SJCRH30 (cell line): ENCODE data around the gene ST6GAL2. TPM values are rescaled to one million over a fixed set of nuclear protein-coding genes. Genes with fewer than 3 reads are reported as not detected.

Source experiments
- DNase-seq, 2 experiments: peaks; one replicate each; pipeline ENCODE4 v3.0.0-alpha.2; 2015 to 2020
- H3K27ac ChIP-seq: fragments of 250-450 bp; sonication (Bioruptor Pico); 2 replicates; pipeline ENCODE4 v1.5.1; 2020; ENCODE audit warnings: mild to moderate bottlenecking, moderate library complexity
- H3K27me3 ChIP-seq: fragments of 250-450 bp; sonication (Bioruptor Pico); 2 replicates; pipeline ENCODE4 v1.5.1; 2020; ENCODE audit warnings: mild to moderate bottlenecking, moderate library complexity
- H3K36me3 ChIP-seq: fragments of 250-450 bp; sonication (Bioruptor Pico); 2 replicates; pipeline ENCODE4 v1.5.1; 2020; ENCODE audit warnings: mild to moderate bottlenecking, moderate library complexity
- H3K4me1 ChIP-seq: fragments of 250-450 bp; sonication (Bioruptor Pico); 2 replicates; pipeline ENCODE4 v1.5.1; 2020; ENCODE audit warnings: mild to moderate bottlenecking, moderate library complexity
- H3K4me3 ChIP-seq: fragments of 250-450 bp; sonication (Bioruptor Pico); 2 replicates; pipeline ENCODE4 v1.5.1; 2020; ENCODE audit warnings: mild to moderate bottlenecking, moderate library complexity
- H3K9me3 ChIP-seq: fragments of 250-450 bp; sonication (Bioruptor Pico); replicated peaks from 2 replicates; pipeline ENCODE4 v1.5.1; 2020; ENCODE audit warnings: mild to moderate bottlenecking, moderate library complexity
- total RNA-seq: library from RNA; depleted of rRNA; stranded (reverse); fragments of >200 nt; shearing (Covaris generic); gene quantifications from 2 replicates; pipeline ENCODE4 v1.2.3, GENCODE V29; 2014

Gene ST6GAL2
- total RNA-seq, 1 experiment from 2014 or later = 1.7 TPM

DNA sequence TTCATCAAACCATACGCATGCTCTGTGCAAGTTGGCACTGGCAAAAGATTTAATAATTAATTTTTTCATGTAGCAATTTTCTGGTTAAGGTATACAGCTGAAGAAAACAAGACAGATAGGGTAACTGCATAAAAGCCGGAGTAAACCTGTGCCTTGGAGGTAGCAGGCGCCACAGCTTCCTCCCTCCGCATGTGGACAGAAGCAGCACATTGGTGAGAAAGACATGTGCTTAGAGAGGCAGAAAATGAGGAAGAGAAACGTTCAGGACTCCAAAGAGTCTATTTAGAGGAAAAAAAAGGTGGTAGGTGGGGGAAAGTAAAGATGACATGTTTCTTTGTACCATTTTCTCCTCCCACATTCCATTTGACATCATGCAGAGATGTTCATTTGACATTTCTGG, 9.3 kb downstream of the ST6GAL2 start:
- H3K9me3 ChIP-seq = no peaks in the 10 kb centered on the region
- H3K27ac ChIP-seq = no peak overlapping the region
- H3K4me3 ChIP-seq = no peak overlapping the region
- no peaks in the 10 kb centered on the region for H3K4me1 ChIP-seq
- DNase-seq = no peak
- no peaks in the 10 kb centered on the region for H3K27me3 ChIP-seq
- H3K36me3 ChIP-seq = no peaks in the 10 kb centered on the region

- H3K36me3 ChIP-seq = no peaks in the 10 kb centered on the region
- no peak for DNase-seq
- H3K9me3 ChIP-seq = no peaks in the 10 kb centered on the region
- no peak overlapping the region for H3K4me3 ChIP-seq
- no peak overlapping the region for H3K27ac ChIP-seq
- no peaks in the 10 kb centered on the region for H3K4me1 ChIP-seq
- H3K27me3 ChIP-seq = no peaks in the 10 kb centered on the region
Measured at GRCh38 chr2:106869512-106870275, 16.3 kb downstream of the ST6GAL2 start.

GRCh38 chr2:106868275-106868674, 17.7 kb downstream of the ST6GAL2 start:
- no peaks in the 10 kb centered on the region for H3K36me3 ChIP-seq
- peak in 1 of 2 experiments; percentile 38 for DNase-seq
- no peaks in the 10 kb centered on the region for H3K9me3 ChIP-seq
- H3K4me3 ChIP-seq = no peak overlapping the region
- H3K27ac ChIP-seq = no peak overlapping the region
- no peaks in the 10 kb centered on the region for H3K27me3 ChIP-seq
- H3K4me1 ChIP-seq = no peaks in the 10 kb centered on the region

GRCh38 chr2:106867196-106867953, 18.6 kb downstream of the ST6GAL2 start:
- no peaks in the 10 kb centered on the region for H3K4me1 ChIP-seq
- H3K4me3 ChIP-seq = no peak overlapping the region
- no peaks in the 10 kb centered on the region for H3K9me3 ChIP-seq
- H3K36me3 ChIP-seq = no peaks in the 10 kb centered on the region
- H3K27ac ChIP-seq = no peak overlapping the region
- no peak for DNase-seq
- H3K27me3 ChIP-seq = no peaks in the 10 kb centered on the region

- Histone ChIP-seq H3K4me3 (no peak overlapping the region), H3K27me3 (no peaks in the 10 kb centered on the region), H3K4me1 (no peaks in the 10 kb centered on the region), H3K27ac (no peak overlapping the region), H3K36me3 (no peaks in the 10 kb centered on the region), H3K9me3 (no peaks in the 10 kb centered on the region)
- DNase-seq = no peak
Measured at GRCh38 chr2:106866641-106867040, 19.3 kb downstream of the ST6GAL2 start.

DNA sequence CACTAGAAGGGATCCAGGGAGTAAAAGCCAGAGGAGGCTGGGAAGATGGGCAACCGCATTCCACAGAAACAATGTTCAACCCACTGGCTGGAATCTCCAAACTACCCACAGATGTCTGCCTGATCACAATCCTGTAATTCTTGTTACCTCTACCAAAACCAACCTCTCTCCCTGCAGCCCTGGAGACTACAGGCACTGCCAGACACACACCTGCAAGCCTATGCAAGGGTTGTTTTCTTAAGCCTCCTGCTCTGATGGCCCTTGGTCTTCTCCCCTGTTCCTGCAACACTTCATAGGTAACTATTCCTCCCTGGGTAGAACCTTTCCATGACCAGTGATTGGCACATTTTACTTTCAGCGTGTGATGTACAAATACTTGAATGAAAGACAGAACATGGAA, 21.9 kb downstream of the ST6GAL2 start:
- H3K27ac ChIP-seq = no peak overlapping the region
- H3K27me3 ChIP-seq = no peaks in the 10 kb centered on the region
- H3K4me3 ChIP-seq = no peak overlapping the region
- H3K4me1 ChIP-seq = no peaks in the 10 kb centered on the region
- DNase-seq = no peak
- H3K36me3 ChIP-seq = no peaks in the 10 kb centered on the region
- H3K9me3 ChIP-seq = 0 out of 2 replicates have a peak, but pooled peaks cover 2% of the 10 kb centered on the region

GRCh38 chr2:106863387-106863786, 22.6 kb downstream of the ST6GAL2 start:
- peak in 1 of 2 experiments; percentile 14 for DNase-seq
- no peaks in the 10 kb centered on the region for H3K4me1 ChIP-seq
- no peaks in the 10 kb centered on the region for H3K36me3 ChIP-seq
- H3K4me3 ChIP-seq = no peak overlapping the region
- no peak overlapping the region for H3K27ac ChIP-seq
- no peaks in the 10 kb centered on the region for H3K27me3 ChIP-seq
- H3K9me3 ChIP-seq = 0 out of 2 replicates have a peak, but pooled peaks cover 2% of the 10 kb centered on the region

GRCh38 chr2:106859498-106859897, 26.5 kb downstream of the ST6GAL2 start:
- 0 out of 2 replicates have a peak, but pooled peaks cover 2% of the 10 kb centered on the region for H3K9me3 ChIP-seq
- H3K36me3 ChIP-seq = no peaks in the 10 kb centered on the region
- no peak for DNase-seq
- H3K27ac ChIP-seq = no peak overlapping the region
- H3K4me1 ChIP-seq = no peaks in the 10 kb centered on the region
- no peak overlapping the region for H3K4me3 ChIP-seq
- no peaks in the 10 kb centered on the region for H3K27me3 ChIP-seq

GRCh38 chr2:106858810-106859209, 27.2 kb downstream of the ST6GAL2 start:
- no peak overlapping the region for H3K27ac ChIP-seq
- H3K9me3 ChIP-seq = 0 out of 2 replicates have a peak, but pooled peaks cover 2% of the 10 kb centered on the region
- H3K4me3 ChIP-seq = no peak overlapping the region
- H3K4me1 ChIP-seq = no peaks in the 10 kb centered on the region
- DNase-seq = no peak
- H3K36me3 ChIP-seq = no peaks in the 10 kb centered on the region
- H3K27me3 ChIP-seq = no peaks in the 10 kb centered on the region

- Histone ChIP-seq H3K9me3 (0 out of 2 replicates have a peak, but pooled peaks cover 2% of the 10 kb centered on the region), H3K27ac (no peak overlapping the region), H3K4me1 (no peaks in the 10 kb centered on the region), H3K27me3 (no peaks in the 10 kb centered on the region), H3K4me3 (no peak overlapping the region), H3K36me3 (no peaks in the 10 kb centered on the region)
- DNase-seq = no peak
Measured at GRCh38 chr2:106857882-106858478, 28.0 kb downstream of the ST6GAL2 start.

DNA sequence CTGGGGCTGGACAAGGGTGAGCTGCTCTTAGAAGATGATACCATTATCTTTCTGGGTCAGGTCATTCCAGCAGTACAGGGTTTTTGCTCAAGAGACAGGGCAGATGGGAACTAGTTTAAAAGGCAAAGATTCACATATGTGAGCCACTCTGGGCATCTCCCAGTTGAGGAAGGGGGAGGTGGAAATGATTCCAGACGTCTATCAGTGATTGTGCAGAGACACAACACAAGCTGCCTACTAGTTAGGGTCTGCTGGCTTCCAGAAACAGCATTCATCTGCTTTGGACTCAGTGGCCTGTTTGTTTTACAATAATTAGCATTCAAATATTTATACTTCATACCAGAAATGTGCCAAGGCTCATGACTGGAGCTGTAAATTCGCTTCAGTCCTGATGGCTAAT, 32.3 kb downstream of the ST6GAL2 start:
- H3K4me1 ChIP-seq = no peaks in the 10 kb centered on the region
- H3K9me3 ChIP-seq = no peaks in the 10 kb centered on the region
- no peaks in the 10 kb centered on the region for H3K36me3 ChIP-seq
- no peaks in the 10 kb centered on the region for H3K27me3 ChIP-seq
- no peak overlapping the region for H3K27ac ChIP-seq
- DNase-seq = no peak
- no peak overlapping the region for H3K4me3 ChIP-seq

- no peaks in the 10 kb centered on the region for H3K9me3 ChIP-seq
- no peak overlapping the region for H3K4me3 ChIP-seq
- DNase-seq = no peak
- no peaks in the 10 kb centered on the region for H3K4me1 ChIP-seq
- H3K27me3 ChIP-seq = no peaks in the 10 kb centered on the region
- H3K27ac ChIP-seq = no peak overlapping the region
- H3K36me3 ChIP-seq = no peaks in the 10 kb centered on the region
Measured at GRCh38 chr2:106851881-106852501, 34.0 kb downstream of the ST6GAL2 start.

- Histone ChIP-seq H3K36me3 (no peaks in the 10 kb centered on the region), H3K27ac (no peak overlapping the region), H3K9me3 (no peaks in the 10 kb centered on the region), H3K4me1 (no peaks in the 10 kb centered on the region), H3K4me3 (no peak overlapping the region), H3K27me3 (no peaks in the 10 kb centered on the region)
- DNase-seq = no peak
Measured at GRCh38 chr2:106851087-106851874, 34.7 kb downstream of the ST6GAL2 start.

GRCh38 chr2:106849253-106849652, 36.7 kb downstream of the ST6GAL2 start:
- Histone ChIP-seq H3K4me3 (no peak overlapping the region), H3K4me1 (no peaks in the 10 kb centered on the region), H3K36me3 (no peaks in the 10 kb centered on the region), H3K27ac (no peak overlapping the region), H3K9me3 (no peaks in the 10 kb centered on the region), H3K27me3 (no peaks in the 10 kb centered on the region)
- DNase-seq = no peak
